Heart right ventricle (tissue), 16 donors: ENCODE results near the gene ARHGEF19. TPM values are rescaled to one million over a fixed set of nuclear protein-coding genes. Genes with fewer than 3 reads are reported as not detected.

ENCODE experiments used
- ATAC-seq, 8 donors: fragments of 200-7000 bp; cut with Tn5 transposase; one replicate each; pipeline ENCODE4 v1.9.1; 2020; ENCODE audit warnings: mild to moderate bottlenecking in 8 of 8, moderate library complexity in 8 of 8, moderate number of reproducible peaks in 1 of 8
- DNase-seq, 2 donors: peaks; one replicate each; pipeline ENCODE4 v3.0.0-alpha.2; 2020
- H3K27ac ChIP-seq, 10 donors: fragments of 200-600 bp; sonication (generic) in 2 of 10; one replicate each; pipeline versions ENCODE4 v1.5.0 to v1.8.0; 2020 to 2022; ENCODE audit warnings: mild to moderate bottlenecking in 3 of 10
- H3K27me3 ChIP-seq, 7 donors: fragments of 200-600 bp; one replicate each; pipeline ENCODE4 v1.8.0; 2021 to 2022; ENCODE audit warnings: mild to moderate bottlenecking in 2 of 7
- H3K36me3 ChIP-seq, 9 donors: fragments of 200-600 bp; sonication (generic) in 1 of 9; one replicate each; pipeline versions ENCODE4 v1.5.0 to v1.8.0; 2020 to 2022; ENCODE audit warnings: mild to moderate bottlenecking in 2 of 9
- H3K4me1 ChIP-seq, 9 donors: fragments of 200-600 bp; sonication (generic) in 1 of 9; one replicate each; pipeline versions ENCODE4 v1.5.0 to v1.8.0; 2020 to 2022; ENCODE audit warnings: mild to moderate bottlenecking in 4 of 9
- H3K4me3 ChIP-seq, 10 donors: fragments of 200-600 bp; sonication (generic) in 2 of 10; one replicate each; pipeline versions ENCODE4 v1.5.0 to v1.8.0; 2020 to 2022; ENCODE audit warnings: mild to moderate bottlenecking in 7 of 10, moderate library complexity in 2 of 10
- H3K9me3 ChIP-seq, 11 donors: fragments of 200-600 bp in 10 of 11; sonication (generic) in 2 of 11; one replicate each; pipeline versions ENCODE4 v1.5.0 to v1.8.0; 2013 to 2022; ENCODE audit warnings: mild to moderate bottlenecking in 2 of 11, control low read depth in 1 of 11, moderate library complexity in 1 of 11
- WGBS, 2 donors: extraction: QIAGEN DNeasy Blood & Tissue Kit; methylation state at CpG; one replicate each; pipeline ENCODE4 v1.1.7; 2013; ENCODE audit warnings: inconsistent platforms in 1 of 2; 5-methylcytosine and 5-hydroxymethylcytosine counted together
- intact Hi-C, 10 donors: fragments of 100-400 bp; cut with DNase I; formaldehyde crosslinking; loops; one replicate each; pipeline versions ENCODE4 v1.11.1 to v1.14.2; 2022
- polyA plus RNA-seq, 2 donors: library from polyadenylated mRNA; stranded (reverse); fragments of 200-250 nt; gene quantifications; one replicate each; pipeline ENCODE4 v1.2.3, GENCODE V29; 2013
- total RNA-seq, 10 donors: library from RNA; stranded (reverse); fragmentation: NEBNext Ultra II Directional in 3 of 10; extraction: Animal tissue kit (Norgen Biotek cat#: 25700) in 3 of 10; gene quantifications; one replicate each; pipeline versions ENCODE4 v1.2.1 to v1.2.4, GENCODE V29; 2021 to 2023
- TF ChIP-seq, protein P1 (sequence below), 9 donors: fragments of 200-600 bp; sonication (generic) in 2 of 9; IDR thresholded peaks; one replicate each; pipeline versions ENCODE4 v1.5.0 to v1.8.0; 2021 to 2022; ENCODE audit warnings: antibody characterized with exemption in 9 of 9, mild to moderate bottlenecking in 5 of 9, moderate library complexity in 1 of 9
- donor health status: Arrhythmogenic right ventricular cardiomyopathy.
- donor health status: ischemic (EF 13 %, LVEDD 7.1; RV severe dilation, severe dysfunction).
- donor health status: healthy with polysubstance abuse.
- donor health status: DM: no; HTN: yes; CAD: no.
- donor health status: DM: no; HTN: no; CAD: no.
- donor health status: ischemic (EF 25% LVEDD 6.9; RV normal size, moderate dysfunction).
- donor health status: ischemic (EF 25% LVEDD 5.7; RV mildly dilated, moderate dysfunction).
- donor health status: healthy.
- donor health status: DM: yes; HTN: yes; CAD: no.
- donor health status: Ischemic cardiomyopathy.
- donor health status: ischemic (EF 35%, LVEDD 5.7; RV mildly dilated, moderate dysfunction).
- donor health status: nonischemic (EF 11% LVEDD 7.7; RV severe dilation, severe dysfunction).
- donor health status: DM: yes; HTN: yes; CAD: no.
- donor health status: PGD.
- donor health status: ischemic (EF 29% LVEDD 5.4; RV normal size, mild dysfunction).
- donor health status: nonischemic (EF 23%, LVEDD 6.1; RV moderate dilation, normal function).

The ARHGEF19 gene
- total and polyA plus RNA-seq, 12 donors: 0.49 to 5.4 (median 1.6) TPM

- Histone ChIP-seq H3K4me3 (no peak overlapping the region), H3K4me1 (peaks cover 0 to 38% (median 10%) of the 10 kb centered on the region in 9 donors), H3K36me3 (no peaks in the 10 kb centered on the region), H3K27ac (no peak overlapping the region), H3K27me3 (no peaks in the 10 kb centered on the region), H3K9me3 (no peaks in the 10 kb centered on the region)
- peak; percentile 69 to 83 for DNase-seq
- intact Hi-C loops: loop anchor here (1.0 to 10.0 kb wide), 8 partner anchors 36 to 186 kb away; partner anchors contain the start of gene SRARP (in 2 of the 10)
- ATAC-seq: peak; percentile 72 to 84 (median 80)
- 23 to 24% methylated on average over 15 of the region's 15 CpGs for WGBS, 2 donors
- TF ChIP-seq, protein P1, sequence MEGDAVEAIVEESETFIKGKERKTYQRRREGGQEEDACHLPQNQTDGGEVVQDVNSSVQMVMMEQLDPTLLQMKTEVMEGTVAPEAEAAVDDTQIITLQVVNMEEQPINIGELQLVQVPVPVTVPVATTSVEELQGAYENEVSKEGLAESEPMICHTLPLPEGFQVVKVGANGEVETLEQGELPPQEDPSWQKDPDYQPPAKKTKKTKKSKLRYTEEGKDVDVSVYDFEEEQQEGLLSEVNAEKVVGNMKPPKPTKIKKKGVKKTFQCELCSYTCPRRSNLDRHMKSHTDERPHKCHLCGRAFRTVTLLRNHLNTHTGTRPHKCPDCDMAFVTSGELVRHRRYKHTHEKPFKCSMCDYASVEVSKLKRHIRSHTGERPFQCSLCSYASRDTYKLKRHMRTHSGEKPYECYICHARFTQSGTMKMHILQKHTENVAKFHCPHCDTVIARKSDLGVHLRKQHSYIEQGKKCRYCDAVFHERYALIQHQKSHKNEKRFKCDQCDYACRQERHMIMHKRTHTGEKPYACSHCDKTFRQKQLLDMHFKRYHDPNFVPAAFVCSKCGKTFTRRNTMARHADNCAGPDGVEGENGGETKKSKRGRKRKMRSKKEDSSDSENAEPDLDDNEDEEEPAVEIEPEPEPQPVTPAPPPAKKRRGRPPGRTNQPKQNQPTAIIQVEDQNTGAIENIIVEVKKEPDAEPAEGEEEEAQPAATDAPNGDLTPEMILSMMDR (IDR thresholded peaks at IDR 0.05): peak; percentile 94 to 99 (median 97)
Measured at GRCh38 chr1:16187748-16188401, 24.6 kb downstream of the ARHGEF19 start.

DNA sequence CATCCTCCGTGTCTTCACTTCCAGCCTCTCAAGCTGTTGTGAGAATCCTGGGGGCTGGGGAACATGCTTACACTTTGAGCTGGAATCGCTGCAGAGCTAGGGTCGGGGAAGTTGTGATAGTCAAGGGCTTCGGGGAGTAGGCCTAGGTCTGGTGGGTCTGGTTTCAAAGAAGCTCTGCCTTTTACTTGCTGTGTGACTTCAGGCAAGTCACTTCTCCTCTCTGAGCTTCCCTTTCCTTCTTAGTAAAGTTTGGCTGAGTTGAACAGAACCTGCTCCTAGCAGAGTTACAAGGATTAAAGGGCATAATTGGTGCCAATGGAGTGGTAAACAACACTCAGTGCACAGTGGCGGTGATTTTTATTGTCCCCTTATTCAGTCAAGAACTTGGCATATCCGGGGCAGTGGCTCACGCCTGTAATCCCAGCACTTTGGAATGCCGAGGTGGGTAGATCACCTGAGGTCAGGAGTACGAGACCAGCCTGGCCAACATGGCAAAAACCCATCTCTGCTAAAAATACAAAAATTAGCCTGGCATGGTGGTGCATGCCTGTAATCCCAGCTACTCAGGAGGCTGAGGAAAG lies 25.7 kb downstream of the ARHGEF19 start:
- no peak overlapping the region for H3K4me3 ChIP-seq
- no peaks in the 10 kb centered on the region for H3K36me3 ChIP-seq
- H3K4me1 ChIP-seq: peaks cover 4 to 45% (median 21%) of the 10 kb centered on the region in 9 donors
- H3K9me3 ChIP-seq: no peaks in the 10 kb centered on the region
- no peak overlapping the region for H3K27ac ChIP-seq
- ATAC-seq (no peak), DNase-seq (no peak)
- intact Hi-C loops: loop anchor here in 9 of 10 donors (1.0 to 10.0 kb wide), 7 partner anchors 34 to 184 kb away; partner anchors contain the start of gene SRARP (in 2 of the 9)
- 85 to 89% methylated on average over 9 of the region's 9 CpGs for WGBS, 2 donors
- no peaks in the 10 kb centered on the region for H3K27me3 ChIP-seq
- TF ChIP-seq, protein P1 (IDR thresholded peaks at IDR 0.05): no peak

GRCh38 chr1:16184557-16185303 lies 27.7 kb downstream of the ARHGEF19 start:
- Histone ChIP-seq H3K9me3 (no peaks in the 10 kb centered on the region), H3K36me3 (no peaks in the 10 kb centered on the region), H3K27ac (no peak overlapping the region), H3K4me1 (peaks cover 12 to 50% (median 31%) of the 10 kb centered on the region in 9 donors), H3K4me3 (no peak overlapping the region), H3K27me3 (no peaks in the 10 kb centered on the region)
- WGBS, 2 donors: 93% methylated on average over 10 of the region's 10 CpGs
- ATAC-seq (no peak), DNase-seq (no peak)
- intact Hi-C loops: loop anchor here in 7 of 10 donors (5.0 to 10.0 kb wide), 7 partner anchors 32 to 182 kb away; partner anchors contain the start of gene SRARP (in 2 of the 7)
- TF ChIP-seq, protein P1 (IDR thresholded peaks at IDR 0.05): no peak
